Smooth muscle cell (in vitro differentiated cells): ENCODE results near the gene NRXN3. TPM values are rescaled to one million over a fixed set of nuclear protein-coding genes. Genes with fewer than 3 reads are reported as not detected.

ENCODE experiments used
- DNase-seq: peaks from one replicate; lab custom pipeline; 2025; ENCODE audit not compliant: unreplicated experiment; lab: John Stamatoyannopoulos, UW
- H2AFZ ChIP-seq: fragments of 200-600 bp; sonication (generic); 2 replicates; pipeline ENCODE4 v1.6.0; 2016; ENCODE audit warnings: antibody characterized with exemption, low read depth, mild to moderate bottlenecking
- H3F3A ChIP-seq: fragments of 200-600 bp; sonication (generic); 2 replicates; pipeline ENCODE4 v1.6.0; 2017; ENCODE audit warnings: antibody characterized with exemption, low read depth
- H3K27ac ChIP-seq: fragments of 200-600 bp; sonication (generic); 2 replicates; pipeline ENCODE4 v1.5.1; 2016; ENCODE audit warnings: low read depth, mild to moderate bottlenecking
- H3K27me3 ChIP-seq: fragments of 200-600 bp; sonication (generic); 2 replicates; pipeline ENCODE4 v1.6.1; 2016; ENCODE audit warnings: low read depth, mild to moderate bottlenecking
- H3K36me3 ChIP-seq: fragments of 200-600 bp; sonication (generic); 2 replicates; pipeline ENCODE4 v1.5.1; 2016; ENCODE audit warnings: low read depth
- H3K4me1 ChIP-seq: fragments of 200-600 bp; sonication (generic); 2 replicates; pipeline ENCODE4 v1.5.1; 2016; ENCODE audit warnings: low read depth
- H3K4me2 ChIP-seq: fragments of 200-600 bp; sonication (generic); 2 replicates; pipeline ENCODE4 v1.6.0; 2016; ENCODE audit warnings: mild to moderate bottlenecking
- H3K4me3 ChIP-seq: fragments of 200-600 bp; sonication (generic); 2 replicates; pipeline ENCODE4 v1.5.1; 2016; ENCODE audit warnings: mild to moderate bottlenecking
- H3K79me2 ChIP-seq: fragments of 200-600 bp; sonication (generic); 2 replicates; pipeline ENCODE4 v1.6.0; 2016; ENCODE audit warnings: low read depth, mild to moderate bottlenecking
- H3K9ac ChIP-seq: fragments of 200-600 bp; sonication (generic); 2 replicates; pipeline ENCODE4 v1.6.0; 2016; ENCODE audit warnings: low read depth
- H3K9me3 ChIP-seq: fragments of 200-600 bp; sonication (generic); replicated peaks from 2 replicates; pipeline ENCODE4 v1.5.1; 2016; ENCODE audit warnings: low read depth
- H4K20me1 ChIP-seq: fragments of 200-600 bp; sonication (generic); 2 replicates; pipeline ENCODE4 v1.6.0; 2016; ENCODE audit warnings: low read depth
- CTCF ChIP-seq: fragments of 200-600 bp; sonication (generic); IDR thresholded peaks from 2 replicates; pipeline ENCODE4 v1.5.1; 2017; ENCODE audit warnings: borderline replicate concordance, mild to moderate bottlenecking, antibody characterized with exemption; ENCODE audit not compliant: insufficient read depth, poor library complexity, severe bottlenecking
- WGBS: methylation state at CpG from one replicate; pipeline ENCODE4 v1.1.7; 2016; ENCODE audit warnings: low lambda C conversion rate; 5-methylcytosine and 5-hydroxymethylcytosine counted together
- polyA plus RNA-seq: library from polyadenylated mRNA; unstranded; fragments of >200 nt; fragmentation: Nextera tagmentation; extraction: Ambion mirVana; gene quantifications from 2 replicates; pipeline ENCODE4 v1.2.1, GENCODE V29; 2016
- total RNA-seq: library from RNA; depleted of rRNA; stranded (reverse); fragments of >200 nt; gene quantifications from 2 replicates; pipeline ENCODE4 v1.2.3, GENCODE V29; 2014

NRXN3 gene
- total and polyA plus RNA-seq, 2 experiments from 2014 or later, result 1.2 to 7.0 TPM

DNA sequence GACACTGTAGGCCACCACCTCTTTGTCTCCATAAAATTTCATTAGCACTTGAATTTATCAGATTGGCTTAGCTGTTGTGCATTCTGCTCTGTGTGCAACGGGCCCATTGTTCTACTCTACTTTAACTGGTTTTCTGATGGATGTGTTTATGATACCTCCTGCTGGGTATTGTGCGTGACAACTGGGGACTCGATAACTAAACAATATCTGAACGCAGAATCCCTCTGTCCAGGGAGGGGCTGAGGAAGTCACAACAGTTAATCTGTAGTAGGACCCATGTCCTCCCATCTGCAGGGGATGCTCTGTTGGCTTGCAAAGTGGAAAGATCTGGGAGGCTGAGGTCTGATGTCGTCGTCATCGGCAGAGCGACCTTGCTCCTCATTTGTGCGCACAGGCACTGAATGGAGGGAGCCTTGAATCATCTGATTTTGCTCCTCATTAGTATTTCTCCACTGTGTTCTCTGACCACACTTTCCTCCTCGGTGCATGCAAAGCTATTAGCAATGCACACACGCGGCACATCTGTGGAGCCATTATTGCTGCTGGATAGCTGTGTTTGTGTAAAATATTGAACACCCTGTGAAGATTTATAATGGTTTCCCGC, 422.5 kb downstream of the NRXN3 start:
- H3K27ac ChIP-seq, result no peak overlapping the region
- H3K9me3 ChIP-seq, result no peaks in the 10 kb centered on the region
- H3K4me2 ChIP-seq, result no peak overlapping the region
- H3K9ac ChIP-seq, result no peak overlapping the region
- no peaks in the 10 kb centered on the region for H3F3A ChIP-seq
- peaks cover 8% of the 10 kb centered on the region for H3K27me3 ChIP-seq
- no peaks in the 10 kb centered on the region for H3K4me1 ChIP-seq
- H3K4me3 ChIP-seq, result no peak overlapping the region
- DNase-seq, result no peak
- H3K79me2 ChIP-seq, result no peaks in the 10 kb centered on the region
- no peak overlapping the region for H2AFZ ChIP-seq
- TF ChIP-seq CTCF, result no peak
- 90% methylated on average over 13 of the region's 13 CpGs for WGBS
- no peaks in the 10 kb centered on the region for H4K20me1 ChIP-seq
- H3K36me3 ChIP-seq, result no peaks in the 10 kb centered on the region

DNA sequence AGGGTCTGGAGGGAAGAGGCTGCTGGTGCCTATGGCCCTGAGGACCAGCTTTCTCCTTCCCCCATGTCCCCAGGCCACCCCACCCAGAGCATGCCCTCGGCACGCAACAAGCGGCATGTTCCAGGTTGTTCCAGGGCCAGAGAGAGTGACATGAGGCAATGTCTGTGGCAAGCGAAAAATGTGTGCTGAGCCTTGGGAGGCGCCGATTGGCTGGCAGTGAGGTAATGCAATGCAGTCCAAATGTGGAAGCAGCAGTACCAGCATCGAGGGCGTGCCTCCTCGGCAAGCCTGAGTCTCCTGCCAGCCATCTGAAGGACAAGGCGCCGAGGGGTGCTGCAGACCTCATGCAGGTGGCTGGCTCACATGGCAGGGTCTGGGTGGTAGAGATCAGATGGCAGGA, 423.8 kb downstream of the NRXN3 start:
- Histone ChIP-seq H3K27ac (no peak overlapping the region), H3K79me2 (no peaks in the 10 kb centered on the region), H3F3A (no peaks in the 10 kb centered on the region), H3K4me3 (no peak overlapping the region), H3K4me2 (no peak overlapping the region), H3K9ac (no peak overlapping the region), H3K27me3 (peaks cover 8% of the 10 kb centered on the region), H3K4me1 (no peaks in the 10 kb centered on the region), H3K36me3 (no peaks in the 10 kb centered on the region), H3K9me3 (no peaks in the 10 kb centered on the region), H4K20me1 (no peaks in the 10 kb centered on the region), H2AFZ (no peak overlapping the region)
- no peak for DNase-seq
- TF ChIP-seq CTCF, result no peak
- 89% methylated on average over 11 of the region's 11 CpGs for WGBS

DNA sequence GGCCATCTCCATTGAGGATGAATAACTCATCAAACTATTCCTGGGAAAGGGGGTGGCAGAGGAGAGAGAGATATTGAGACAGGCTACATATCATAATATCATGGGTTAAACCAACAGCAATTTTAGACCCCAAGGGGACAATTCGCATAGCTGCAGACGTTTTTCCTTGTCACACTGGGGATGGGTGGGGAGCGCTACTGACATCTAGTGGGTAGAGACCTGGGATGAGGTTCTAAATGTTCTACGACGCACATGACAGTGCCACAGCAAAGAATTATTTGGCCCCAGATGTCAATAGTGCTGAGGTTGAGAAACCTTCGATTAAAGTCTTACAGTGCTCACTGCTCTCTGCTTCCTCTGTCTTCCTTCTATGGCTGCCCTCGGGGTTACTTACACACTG, 425.6 kb downstream of the NRXN3 start:
- Histone ChIP-seq H4K20me1 (no peaks in the 10 kb centered on the region), H3K4me1 (no peaks in the 10 kb centered on the region), H3K36me3 (no peaks in the 10 kb centered on the region), H3K27me3 (peaks cover 22% of the 10 kb centered on the region), H3F3A (no peaks in the 10 kb centered on the region), H3K4me3 (no peak overlapping the region), H3K9ac (no peak overlapping the region), H3K27ac (no peak overlapping the region), H3K4me2 (no peak overlapping the region), H3K9me3 (no peaks in the 10 kb centered on the region), H3K79me2 (no peaks in the 10 kb centered on the region), H2AFZ (no peak overlapping the region)
- TF ChIP-seq CTCF, result no peak
- 52% methylated on average over 7 of the region's 7 CpGs for WGBS
- no peak for DNase-seq
